HG03135 (cell line): ENCODE measurements around the gene ARID1A.
"Not testable (repeated sequence)": the region's sequence is repeated elsewhere in the genome, so short reads cannot be mapped to it uniquely, and the experiment has no call there.

Experiments
- ATAC-seq: cut with Tn5 transposase; IDR thresholded peaks from one replicate; pipeline ENCODE4 v1.9.1; 2021; ENCODE audit warnings: mild to moderate bottlenecking, moderate library complexity; ENCODE audit not compliant: unreplicated experiment

The ARID1A gene

DNA sequence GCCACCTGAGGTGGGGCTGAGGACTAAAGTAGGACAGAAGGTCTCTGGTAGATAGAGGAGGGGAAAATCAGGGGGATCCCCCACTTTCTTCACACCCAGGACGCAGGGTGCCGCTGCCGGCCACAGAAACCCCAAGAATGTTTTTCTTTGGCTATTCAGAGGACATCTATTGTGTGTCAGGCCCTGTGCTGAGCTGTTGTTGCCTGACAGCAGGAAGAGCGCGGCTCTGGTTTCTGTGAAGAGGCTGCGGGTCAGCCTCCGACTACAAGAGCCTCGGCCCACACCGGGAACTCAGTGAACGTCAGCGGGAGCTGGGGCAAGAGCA is 91.5 kb downstream of the ARID1A start:
- peak; percentile 42 for ATAC-seq

DNA sequence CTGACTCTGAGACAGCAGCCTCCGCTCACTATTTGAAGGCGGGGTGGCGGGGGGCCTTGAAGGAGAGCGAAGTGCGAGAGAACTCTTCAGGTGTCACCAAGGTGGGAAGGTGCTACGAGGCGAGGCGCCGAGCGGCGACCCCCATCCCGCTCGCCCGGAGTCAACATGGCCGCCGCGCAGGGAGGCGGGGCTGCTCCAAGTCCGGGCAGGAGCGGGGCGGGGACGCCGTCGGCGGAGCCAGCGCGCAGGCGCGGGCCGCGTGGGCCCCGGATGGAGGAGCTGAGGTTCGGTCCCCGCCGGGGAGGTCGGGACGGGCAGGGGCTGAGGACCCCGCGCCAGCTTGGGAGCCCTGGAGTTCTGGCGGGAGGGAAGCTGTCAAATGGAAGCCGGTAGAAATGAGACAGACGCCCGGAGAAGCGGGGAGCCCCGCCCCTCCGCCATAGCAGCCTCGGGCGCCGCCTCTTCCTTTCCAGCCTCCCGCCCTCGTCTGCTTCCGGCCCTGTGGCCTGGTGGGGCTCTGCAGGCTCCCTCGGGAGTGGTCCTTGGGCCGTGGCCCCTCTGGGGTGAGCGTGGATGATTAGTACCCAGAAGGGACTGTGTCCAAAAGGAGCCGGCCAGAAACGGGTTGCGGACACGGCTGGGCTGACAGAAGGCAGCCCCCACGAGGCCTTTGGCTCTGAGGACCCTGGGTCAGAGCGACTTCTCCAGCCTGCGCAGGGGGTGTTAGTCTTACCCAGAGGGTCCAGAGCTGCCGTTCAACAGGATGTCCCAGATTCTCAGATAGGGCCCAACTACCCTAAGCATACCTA is 92.1 kb downstream of the ARID1A start, which contains the start of gene PIGV:
PIGV (plus strand) TSS at position 245 of the 809 bp plus-strand sequence. CDS start 2,866 bp downstream, outside the sequence.
- peak; percentile 66 for ATAC-seq

DNA sequence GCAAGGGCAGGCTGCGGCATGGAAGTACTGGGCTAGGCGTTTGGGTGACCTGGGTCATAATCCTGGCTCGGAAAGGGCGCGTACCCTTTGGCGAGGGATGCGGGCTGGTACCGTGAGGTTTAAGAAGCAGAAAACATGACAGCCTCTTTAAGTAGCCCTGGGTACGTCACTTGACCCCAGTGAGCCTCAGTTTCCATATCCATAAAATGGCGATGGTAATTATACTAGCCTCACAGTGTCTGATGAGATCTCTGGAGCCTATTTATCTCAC is 92.6 kb downstream of the ARID1A start:
- no peak for ATAC-seq

DNA sequence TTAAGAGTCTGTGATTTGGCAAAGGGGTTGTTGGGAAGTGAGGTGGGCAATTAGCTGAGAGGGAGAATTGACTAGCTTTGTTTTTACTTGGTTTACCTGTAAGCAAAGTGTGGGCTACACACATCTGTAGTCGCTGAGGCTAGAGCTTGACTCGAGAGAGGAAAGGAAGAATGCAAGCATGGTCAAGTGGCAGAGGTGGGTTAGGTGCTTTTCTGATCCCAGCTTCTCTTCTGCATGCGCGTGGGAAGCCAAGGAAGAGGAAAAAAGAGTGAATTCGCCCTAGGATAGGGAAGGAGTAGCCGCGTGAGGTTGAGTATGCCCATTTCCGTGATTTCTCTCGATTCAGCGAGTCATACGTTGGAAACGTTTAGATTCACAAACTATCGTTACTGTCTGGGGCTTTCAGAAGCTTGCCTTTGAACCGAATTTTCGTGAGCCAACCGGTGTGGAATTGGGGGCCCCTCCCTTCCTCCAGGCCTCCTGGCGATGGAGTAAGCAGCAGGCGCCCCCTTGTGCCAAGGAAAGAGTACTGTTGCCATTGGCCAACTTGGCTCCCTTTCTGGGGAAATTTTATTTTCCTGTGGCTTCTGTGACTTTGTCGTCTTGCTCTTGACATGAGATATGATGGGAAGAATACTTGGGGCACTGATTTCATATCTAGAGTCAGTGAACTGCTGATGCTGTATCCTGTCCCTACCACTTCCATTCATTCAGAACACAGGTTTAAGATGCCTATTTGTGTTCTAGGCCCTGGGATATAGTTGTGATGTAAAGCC is 93.2 kb downstream of the ARID1A start:
- ATAC-seq: no peak

DNA sequence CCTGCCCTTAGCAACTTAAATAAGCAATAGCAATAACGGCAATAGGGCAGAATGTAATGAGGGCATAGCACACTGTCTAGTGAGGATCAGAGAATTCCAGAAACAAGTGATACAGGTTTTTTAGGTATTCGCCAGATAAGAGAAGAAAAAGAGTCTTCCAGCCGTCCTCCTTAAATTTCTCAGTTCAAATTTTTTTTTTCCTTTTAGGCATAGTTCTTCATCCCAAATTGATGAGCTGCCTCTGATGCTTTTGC is 93.7 kb downstream of the ARID1A start:
- no peak for ATAC-seq

DNA sequence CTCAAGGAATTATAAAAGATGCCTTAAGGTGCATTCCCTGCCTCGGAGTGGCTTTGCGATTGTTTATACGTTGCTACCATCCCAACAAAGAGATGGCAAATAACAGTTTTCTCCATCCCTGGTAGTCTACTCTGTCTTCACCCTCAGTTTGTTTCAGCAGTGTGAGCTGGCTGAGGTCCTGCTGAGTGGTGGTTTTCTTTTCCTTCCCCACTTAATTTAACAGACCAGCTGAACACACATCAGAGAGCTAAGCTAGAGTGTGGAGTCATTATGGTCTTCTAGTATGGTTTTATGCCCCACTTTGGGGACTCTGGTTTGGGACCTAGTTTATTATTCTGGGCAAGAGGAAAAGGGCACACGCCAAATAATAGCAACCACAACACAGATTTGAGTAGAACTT is 94.1 kb downstream of the ARID1A start:
- ATAC-seq: no peak

DNA sequence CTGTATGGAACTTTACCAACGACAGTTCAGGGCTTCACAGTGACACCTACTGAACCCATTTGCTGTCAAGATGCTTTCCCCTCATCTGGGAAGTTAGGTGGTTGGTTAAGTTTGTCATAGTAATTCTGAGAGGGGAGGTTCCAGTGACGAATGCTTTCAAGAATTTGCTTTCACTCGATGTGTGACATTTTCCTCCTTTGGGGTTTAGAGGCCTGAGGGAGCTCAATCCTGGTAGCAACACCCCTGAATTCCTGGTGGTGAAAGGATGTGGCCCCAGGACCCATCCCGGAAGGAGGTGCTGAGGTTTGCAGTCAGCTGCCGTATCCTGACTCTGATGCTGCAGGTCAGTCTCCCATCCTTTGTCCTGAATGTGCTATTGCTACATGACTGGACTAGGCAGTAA is 94.7 kb downstream of the ARID1A start:
- no peak for ATAC-seq

DNA sequence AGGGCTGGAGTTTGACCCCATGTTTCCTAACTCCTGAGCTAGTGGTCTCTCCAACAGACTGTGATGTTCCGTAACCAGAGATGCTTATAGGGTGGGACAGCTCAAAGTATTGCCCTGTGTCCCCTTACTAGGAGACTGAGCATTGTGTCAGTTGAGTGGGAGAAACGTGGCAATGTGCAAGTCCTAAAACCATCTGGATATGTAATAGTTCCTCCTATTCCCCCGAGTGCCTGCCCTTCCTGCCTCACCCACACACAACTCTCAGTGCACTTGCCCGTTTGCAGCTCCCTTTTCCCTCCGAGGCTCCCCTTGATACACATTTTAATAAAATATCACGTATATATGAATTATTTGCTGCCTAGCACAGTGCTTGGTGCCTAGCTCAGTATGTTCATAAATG is 95.3 kb downstream of the ARID1A start:
- no peak for ATAC-seq

DNA sequence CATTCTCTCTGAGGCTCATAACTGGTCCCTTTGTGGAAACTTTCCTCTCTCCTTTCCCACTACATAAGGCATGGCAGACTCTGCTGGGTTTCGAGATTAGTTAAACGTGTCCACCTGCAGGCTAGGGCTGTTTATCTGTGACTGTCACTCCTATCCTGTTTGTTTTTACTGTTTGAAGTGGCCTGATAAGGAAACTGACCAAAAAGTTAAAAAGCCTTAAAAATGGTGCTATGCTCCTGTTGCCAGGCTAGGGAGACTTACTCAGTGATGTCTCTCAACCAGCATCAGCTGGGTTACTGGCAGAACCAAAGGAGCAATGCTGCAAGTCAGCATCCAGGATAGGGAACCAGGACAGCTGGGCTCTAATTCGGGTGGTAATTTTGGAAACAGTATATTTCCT is 95.8 kb downstream of the ARID1A start:
- ATAC-seq: no peak

DNA sequence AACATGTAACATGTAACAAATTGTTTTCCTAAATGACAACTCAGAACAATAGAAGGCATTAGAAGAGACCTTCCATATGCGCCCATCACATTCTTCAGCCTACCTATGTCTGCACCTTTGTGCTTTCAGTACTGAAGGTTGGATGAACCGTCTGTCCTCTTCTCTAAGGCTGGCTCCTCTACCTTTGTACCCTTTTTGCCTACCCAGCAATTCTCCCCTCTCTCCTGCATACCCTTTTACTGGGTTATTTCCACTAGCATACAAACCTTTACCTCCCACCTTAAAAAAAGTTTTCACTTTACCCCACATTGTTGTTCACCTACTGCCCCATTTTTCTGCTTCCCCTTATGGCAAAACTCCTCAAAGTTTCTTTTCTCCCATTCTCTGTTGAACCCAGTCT is 97.1 kb downstream of the ARID1A start:
- ATAC-seq: no peak

DNA sequence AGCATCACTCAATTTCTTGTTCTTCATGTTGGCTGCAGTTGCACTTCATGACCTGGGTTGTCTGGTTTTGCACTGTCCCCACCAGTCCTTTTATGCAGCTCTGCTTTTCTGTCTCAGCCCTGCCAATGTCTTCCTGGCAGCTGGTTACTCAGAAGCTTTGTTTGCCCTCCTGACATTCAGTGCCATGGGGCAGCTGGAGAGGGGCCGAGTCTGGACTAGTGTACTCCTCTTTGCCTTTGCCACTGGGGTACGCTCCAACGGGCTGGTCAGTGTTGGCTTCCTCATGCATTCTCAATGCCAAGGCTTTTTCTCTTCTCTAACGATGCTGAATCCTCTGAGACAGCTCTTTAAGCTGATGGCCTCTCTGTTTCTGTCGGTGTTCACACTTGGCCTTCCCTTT is 98.6 kb downstream of the ARID1A start:
- no peak for ATAC-seq

DNA sequence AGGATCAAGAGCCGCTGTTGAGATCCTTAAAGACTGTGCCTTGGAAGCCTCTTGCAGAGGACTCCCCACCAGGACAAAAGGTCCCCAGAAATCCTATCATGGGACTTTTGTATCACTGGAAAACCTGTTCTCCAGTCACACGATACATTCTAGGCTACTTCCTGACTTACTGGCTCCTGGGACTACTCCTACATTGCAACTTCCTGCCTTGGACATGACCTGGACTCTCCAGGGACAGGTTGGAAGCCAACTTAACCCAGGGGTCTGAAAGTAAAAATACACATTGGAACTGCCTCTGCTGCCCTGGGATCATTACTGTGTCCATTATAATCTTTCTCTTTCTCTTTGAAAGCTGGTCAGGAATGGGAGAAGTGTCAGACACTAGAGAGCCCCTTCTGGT is 101.8 kb downstream of the ARID1A start:
- no peak for ATAC-seq

DNA sequence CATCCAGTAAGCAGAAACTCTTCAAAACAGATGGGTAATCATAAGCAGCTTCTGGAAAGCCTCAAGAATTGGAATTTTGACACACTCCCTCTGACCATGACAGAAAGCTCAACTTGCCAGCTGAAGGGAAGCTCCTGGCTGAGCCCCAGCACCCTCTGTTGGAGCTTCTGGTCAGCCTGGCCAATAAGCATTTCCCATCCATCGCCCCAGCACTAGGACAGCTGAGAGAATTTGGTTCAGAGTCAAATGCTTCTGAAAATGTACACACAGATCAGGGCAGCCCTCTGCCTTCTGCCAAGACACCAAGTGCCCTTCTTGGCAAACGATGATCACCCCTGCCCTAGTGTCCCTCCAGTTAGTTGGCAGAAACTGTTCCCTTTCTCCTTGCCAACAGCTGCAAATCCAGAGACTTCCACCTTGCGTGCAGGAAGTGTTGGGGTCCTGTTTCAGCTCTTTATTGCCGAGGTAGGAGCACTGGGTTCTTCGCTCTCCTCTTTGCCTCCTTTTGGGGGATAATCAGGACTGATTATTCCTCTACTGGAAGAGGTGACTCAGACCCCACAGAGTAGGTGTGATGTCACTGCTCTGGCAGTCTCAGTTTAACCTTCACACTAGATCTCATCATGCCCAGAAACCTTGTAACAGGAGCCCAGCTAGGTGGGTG is 103.8 kb downstream of the ARID1A start:
- no peak for ATAC-seq

DNA sequence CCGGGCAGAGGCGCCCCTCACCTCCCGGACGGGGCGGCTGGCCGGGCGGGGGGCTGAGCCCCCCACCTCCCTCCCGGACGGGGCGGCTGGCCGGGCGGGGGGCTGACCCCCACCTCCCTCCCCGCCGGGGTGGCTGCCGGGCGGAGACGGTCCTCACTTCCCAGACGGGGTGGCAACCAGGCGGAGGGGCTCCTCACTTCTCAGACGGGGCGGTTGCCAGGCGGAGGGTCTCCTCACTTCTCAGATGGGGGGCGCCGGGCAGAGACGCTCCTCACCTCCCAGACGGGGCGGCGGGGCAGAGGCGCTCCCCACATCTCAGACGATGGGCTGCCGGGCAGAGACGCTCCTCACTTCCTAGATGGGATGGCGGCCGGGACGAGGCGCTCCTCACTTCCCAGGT is 108.1 kb downstream of the ARID1A start:
- not testable (repeated sequence) for ATAC-seq

DNA sequence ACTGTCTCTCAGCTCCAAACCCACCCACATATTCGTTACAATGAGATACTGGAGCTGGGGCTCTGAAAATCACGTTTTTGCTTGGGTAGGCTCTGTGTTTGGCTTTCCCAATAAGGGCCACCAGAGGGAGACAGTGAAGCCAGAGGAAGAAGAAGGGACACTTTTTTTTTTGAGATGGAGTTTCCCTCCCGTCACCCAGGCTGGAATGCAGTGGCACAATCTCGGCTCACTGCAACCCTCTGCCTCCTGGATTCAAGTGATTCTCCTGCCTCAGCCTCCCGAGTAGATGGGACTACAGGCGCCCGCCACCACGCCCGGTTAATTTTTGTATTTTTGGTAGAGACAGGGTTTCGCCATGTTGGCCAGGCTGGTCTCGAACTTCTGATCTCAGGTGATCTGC is 114.3 kb downstream of the ARID1A start:
- not testable (repeated sequence) for ATAC-seq

DNA sequence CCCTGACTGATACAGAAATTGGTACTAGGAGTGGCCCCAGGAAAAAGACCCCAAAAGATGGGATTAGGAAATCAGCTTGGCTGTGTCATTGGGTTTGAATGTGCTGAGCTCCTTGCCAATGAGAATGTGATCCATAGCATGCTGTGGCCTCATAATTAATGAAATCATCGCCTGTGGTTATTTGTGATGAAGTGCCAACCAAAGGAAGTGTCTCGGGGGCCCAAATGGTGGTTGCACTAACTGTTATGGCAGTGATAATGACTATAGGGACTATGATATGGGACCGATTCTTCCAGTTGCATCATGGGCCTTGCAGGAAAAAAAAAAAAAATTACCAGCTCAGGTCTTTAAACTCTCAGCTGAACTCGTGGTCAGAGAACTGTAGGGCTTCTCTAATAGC is 115.2 kb downstream of the ARID1A start:
- no peak for ATAC-seq

DNA sequence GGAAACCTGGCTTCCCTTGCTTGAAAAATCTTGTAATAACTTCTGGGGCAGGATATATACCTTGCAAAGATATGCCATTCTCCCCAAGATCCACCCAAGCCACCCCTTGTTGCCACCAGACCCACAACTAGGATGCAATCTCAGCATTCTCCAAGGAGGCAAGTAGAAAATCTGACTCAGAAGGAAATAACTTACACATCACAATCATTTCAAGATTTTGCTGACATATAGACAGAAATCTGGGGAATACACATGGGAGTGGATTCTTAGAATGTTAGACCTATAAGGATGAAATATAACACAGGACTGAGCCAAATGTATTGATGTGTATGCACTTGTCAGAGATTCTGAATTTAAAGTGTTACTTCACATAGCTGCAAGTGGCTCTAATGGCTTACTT is 115.9 kb downstream of the ARID1A start:
- ATAC-seq: no peak

DNA sequence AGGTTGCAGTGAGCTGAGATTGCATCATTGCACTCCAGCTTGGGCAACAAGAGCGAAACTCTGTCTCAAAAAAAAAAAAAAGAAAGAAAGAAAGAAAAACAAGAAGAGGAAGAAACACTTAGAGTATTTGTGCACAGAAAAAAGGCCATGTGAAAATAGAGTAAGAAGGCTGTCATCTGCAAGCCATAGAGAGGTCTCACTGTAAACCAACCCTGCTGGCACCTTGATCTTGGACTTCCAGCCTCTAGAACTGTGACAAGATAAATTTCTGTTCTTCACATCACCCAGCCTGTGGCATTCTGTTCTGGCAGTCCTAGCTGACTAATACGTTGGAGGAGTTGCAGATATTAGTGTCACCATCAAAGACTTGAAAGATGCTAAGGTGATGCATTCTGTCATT is 118.6 kb downstream of the ARID1A start:
- ATAC-seq: no peak

DNA sequence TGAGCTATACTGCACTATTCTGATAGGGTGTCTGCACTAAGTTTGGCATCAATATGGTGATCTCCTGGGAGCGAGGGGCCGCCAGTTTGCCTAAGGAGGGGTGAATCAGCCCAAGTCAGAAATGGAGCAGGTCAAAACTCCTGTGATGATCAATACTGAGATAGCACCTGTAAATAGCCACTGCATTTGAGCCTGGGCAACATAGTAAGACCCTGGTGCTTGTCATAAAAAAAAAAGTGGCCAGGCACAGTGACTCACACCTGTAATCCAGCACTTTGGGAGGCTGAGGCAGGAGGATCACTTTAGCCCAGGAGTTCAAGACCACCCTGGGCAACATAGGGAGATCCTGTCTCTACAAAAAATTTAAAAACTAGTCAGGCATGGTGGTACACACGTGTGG is 119.1 kb downstream of the ARID1A start:
- no peak for ATAC-seq

DNA sequence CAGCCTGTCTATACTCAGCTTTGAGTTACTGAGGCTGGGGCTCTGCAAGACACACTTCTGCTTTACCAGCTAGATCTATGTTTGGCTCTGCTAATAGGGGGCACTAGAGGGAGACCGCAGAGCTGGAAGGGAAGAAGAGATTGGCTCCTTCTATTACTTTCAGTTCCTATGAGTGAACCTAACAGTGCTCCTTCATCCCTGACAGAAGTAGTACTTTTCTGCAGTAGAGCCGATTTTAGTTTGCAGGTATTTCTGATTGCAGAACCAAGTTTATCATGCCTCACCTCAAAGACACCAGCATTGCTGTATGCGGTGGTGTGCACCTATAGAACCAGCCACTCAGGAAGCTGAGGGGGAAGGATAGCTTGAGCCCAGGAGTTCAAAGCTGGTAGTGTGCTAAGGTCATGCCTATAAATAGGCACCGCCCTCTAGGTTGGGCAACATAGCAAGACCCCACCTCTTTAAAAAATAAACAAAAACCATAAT is 125.0 kb downstream of the ARID1A start:
- ATAC-seq: peak; percentile 88

DNA sequence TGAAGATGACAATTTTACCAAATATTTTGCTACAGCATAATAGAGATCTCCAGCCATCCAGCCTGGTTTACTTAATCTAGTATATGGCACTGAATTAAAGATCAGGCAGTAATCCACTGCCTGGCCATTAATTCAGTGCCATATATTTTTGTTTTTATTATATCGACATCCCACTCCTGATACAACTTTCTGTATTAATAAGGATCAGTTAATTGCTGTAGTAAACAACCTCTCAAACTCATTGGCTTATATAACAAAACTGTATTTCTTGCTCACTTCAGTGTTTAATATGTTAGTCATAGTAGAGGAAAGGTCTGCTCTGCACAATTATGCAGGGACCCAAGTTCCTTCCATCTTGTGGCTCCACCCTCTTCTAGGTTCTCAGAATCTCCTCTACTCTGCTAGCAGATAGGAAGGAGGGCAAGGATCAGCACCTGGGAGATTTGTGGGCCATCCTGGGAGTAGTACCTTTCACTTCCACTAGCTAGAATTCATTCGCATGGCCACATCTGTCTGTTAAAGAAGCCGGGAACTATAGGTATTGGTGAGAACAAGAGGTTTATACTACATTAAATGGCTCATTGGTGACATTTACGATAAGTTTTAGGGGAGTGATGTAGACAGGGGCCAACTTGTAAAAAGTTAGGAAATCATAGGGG is 127.1 kb downstream of the ARID1A start:
- ATAC-seq: no peak

DNA sequence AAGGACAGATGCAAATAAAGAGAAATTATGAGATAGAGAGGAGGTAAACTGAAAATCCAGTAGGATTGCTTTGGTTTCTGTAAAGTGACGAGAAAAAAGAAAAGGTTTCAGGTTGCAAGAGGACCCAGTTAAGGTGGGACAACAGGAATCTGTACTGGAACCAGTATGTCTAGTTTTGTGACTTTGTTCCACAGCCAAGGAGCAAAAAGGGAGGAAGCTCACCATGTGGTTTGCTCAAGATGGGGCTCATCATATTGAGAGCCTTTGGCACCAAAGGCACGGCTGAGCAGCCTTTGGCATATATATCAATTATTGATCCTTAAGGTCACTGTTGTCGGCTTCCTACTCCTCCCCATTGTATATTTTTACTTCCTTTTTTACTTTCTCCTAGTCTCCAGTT is 128.9 kb downstream of the ARID1A start:
- ATAC-seq: no peak
